B cell (primary cell): ENCODE data around the gene RNF157. TPM values are rescaled to one million over a fixed set of nuclear protein-coding genes. Genes with fewer than 3 reads are reported as not detected.

Experiments
- ATAC-seq: fragments of 200-7000 bp; cut with Tn5 transposase; one replicate; pipeline ENCODE4 v1.10.0; 2021; ENCODE audit warnings: low read depth, mild to moderate bottlenecking, moderate number of reproducible peaks, moderate library complexity
- CTCF ChIA-PET: fragments of 350-600 bp; sonication (Branson Sonifier 250); formaldehyde crosslinking; loops from one replicate; lab custom pipeline; 2021; ENCODE audit warnings: antibody characterized with exemption, inconsistent platforms; lab: Charles Lee
- POLR2A ChIA-PET: fragments of 350-600 bp; sonication (Branson Sonifier 250); formaldehyde crosslinking; loops from one replicate; lab custom pipeline; 2021; ENCODE audit warnings: antibody characterized with exemption; lab: Charles Lee
- DNase-seq: peaks from one replicate; pipeline ENCODE4 v3.0.0; 2013
- H2AFZ ChIP-seq: 2 replicates; pipeline ENCODE4 v1.6.1; 2012; ENCODE audit warnings: mild to moderate bottlenecking, low read depth, low read length; ENCODE audit not compliant: insufficient read depth, poor library complexity, severe bottlenecking
- H3K27ac ChIP-seq, 2 donors: 1 replicate in 1 of 2; 2 replicates in 1 of 2; pipeline ENCODE4 v1.5.1; 2012 to 2013; ENCODE audit warnings: low read length in 2 of 2, mild to moderate bottlenecking in 2 of 2, moderate library complexity in 1 of 2
- H3K27me3 ChIP-seq, 4 experiments: fragments of 200-600 bp in 1 of 4; sonication (generic) in 1 of 4; replicated peaks in 1 of 4; 1 replicate in 2 of 4; 2 replicates in 2 of 4; pipeline versions ENCODE4 v1.6.1 to v1.7.0; 2013 to 2016; ENCODE audit warnings: low read length in 3 of 4, mild to moderate bottlenecking in 2 of 4, mixed read lengths in 1 of 4, moderate library complexity in 1 of 4; ENCODE audit not compliant: insufficient read depth in 4 of 4, control insufficient read depth in 3 of 4; ENCODE audit errors: control extremely low read depth in 1 of 4
- H3K36me3 ChIP-seq, 2 experiments: replicated peaks in 1 of 2; 1 replicate in 1 of 2; 2 replicates in 1 of 2; pipeline versions ENCODE4 v1.6.1 to v1.7.1; 2013; ENCODE audit warnings: low read length in 1 of 2; ENCODE audit not compliant: insufficient read depth in 2 of 2, control insufficient read depth in 1 of 2; ENCODE audit errors: control extremely low read depth in 1 of 2, extremely low read depth in 1 of 2
- H3K4me1 ChIP-seq, 2 donors: fragments of 200-600 bp in 1 of 2; sonication (generic) in 1 of 2; 1 replicate in 1 of 2; 2 replicates in 1 of 2; pipeline versions ENCODE4 v1.5.1 to v1.6.1; 2013 to 2017; ENCODE audit warnings: low read length in 2 of 2; ENCODE audit not compliant: control insufficient read depth in 2 of 2, insufficient read depth in 2 of 2
- H3K4me2 ChIP-seq: replicated peaks from 2 replicates; pipeline ENCODE3; 2012; ENCODE audit warnings: mild to moderate bottlenecking, low read depth, low read length; ENCODE audit not compliant: poor library complexity, severe bottlenecking
- H3K4me3 ChIP-seq, 5 experiments: fragments of 200-600 bp in 1 of 5; sonication (generic) in 1 of 5; 1 replicate in 3 of 5; 2 replicates in 2 of 5; pipeline versions ENCODE4 v1.5.1 to v1.7.0; 2011 to 2016; ENCODE audit warnings: low read length in 4 of 5, mild to moderate bottlenecking in 4 of 5, low read depth in 2 of 5, control low read depth in 1 of 5, moderate library complexity in 1 of 5; ENCODE audit not compliant: insufficient read depth in 1 of 5; ENCODE audit errors: control extremely low read depth in 1 of 5, extremely low read depth in 1 of 5
- H3K79me2 ChIP-seq: fragments of 200-600 bp; sonication (generic); one replicate; pipeline ENCODE4 v1.6.0; 2016; ENCODE audit warnings: low read length; ENCODE audit not compliant: control insufficient read depth, insufficient read depth
- H3K9ac ChIP-seq: fragments of 200-600 bp; sonication (generic); 2 replicates; pipeline ENCODE4 v1.6.1; 2017; ENCODE audit warnings: mild to moderate bottlenecking, low read length, moderate library complexity
- H3K9me3 ChIP-seq, 3 donors: one replicate each; pipeline versions ENCODE4 v1.6.1 to v1.7.1; 2013; ENCODE audit warnings: low read length in 2 of 3; ENCODE audit not compliant: control insufficient read depth in 2 of 3, insufficient read depth in 1 of 3; ENCODE audit errors: control extremely low read depth in 1 of 3
- H4K20me1 ChIP-seq: 2 replicates; pipeline ENCODE4 v1.6.0; 2012; ENCODE audit warnings: mild to moderate bottlenecking, low read length; ENCODE audit not compliant: insufficient read depth, control insufficient read depth, poor library complexity, severe bottlenecking
- H3K27ac Mint-ChIP-seq: one replicate; pipeline ENCODE4 v1.8.0; 2021; ENCODE audit warnings: mixed read lengths
- H3K27me3 Mint-ChIP-seq: one replicate; pipeline ENCODE4 v1.8.0; 2021; ENCODE audit warnings: mixed read lengths
- H3K4me1 Mint-ChIP-seq: one replicate; pipeline ENCODE4 v1.8.0; 2021; ENCODE audit warnings: mixed read lengths
- H3K4me3 Mint-ChIP-seq: one replicate; pipeline ENCODE4 v1.8.0; 2021; ENCODE audit warnings: mixed read lengths
- H3K9me3 Mint-ChIP-seq: one replicate; pipeline ENCODE4 v1.8.0; 2022; ENCODE audit warnings: mixed read lengths; ENCODE audit not compliant: insufficient read depth
- EZH2 ChIP-seq: IDR thresholded peaks from 2 replicates; pipeline ENCODE4 v1.6.1; 2012; ENCODE audit warnings: borderline replicate concordance, low read depth, mild to moderate bottlenecking, moderate library complexity, low read length; ENCODE audit not compliant: insufficient read depth, poor library complexity, severe bottlenecking
- WGBS: methylation state at CpG from one replicate; pipeline ENCODE4 v1.1.5; 2013; ENCODE audit warnings: missing lambda C conversion rate; ENCODE audit not compliant: insufficient coverage; 5-methylcytosine and 5-hydroxymethylcytosine counted together
- intact Hi-C: fragments of 100-400 bp; cut with micrococcal nuclease; formaldehyde crosslinking; loops from one replicate; pipeline ENCODE4 v1.10.0; 2022
- polyA plus RNA-seq: library from polyadenylated mRNA; depleted of rRNA; stranded (reverse); fragments of >200 nt; gene quantifications from 2 replicates; pipeline ENCODE4 v1.2.3, GENCODE V29; 2012
- total RNA-seq, 2 donors: library from RNA; stranded (reverse); fragments of 120-200 nt in 1 of 2; gene quantifications; 1 replicate in 1 of 2; 2 replicates in 1 of 2; pipeline versions ENCODE4 v1.2.3 to v1.2.4, GENCODE V29; 2013 to 2022
- TF ChIP-seq, protein P1 (sequence below): fragments of 200-600 bp; IDR thresholded peaks from one replicate; pipeline ENCODE4 v1.8.0; 2022; ENCODE audit warnings: antibody characterized with exemption, mild to moderate bottlenecking

RNF157 gene
- total and polyA plus RNA-seq, 2 donors (not counting 1 experiment from before 2014, with no cell fraction given), result 0.54 to 1.2 TPM

DNA sequence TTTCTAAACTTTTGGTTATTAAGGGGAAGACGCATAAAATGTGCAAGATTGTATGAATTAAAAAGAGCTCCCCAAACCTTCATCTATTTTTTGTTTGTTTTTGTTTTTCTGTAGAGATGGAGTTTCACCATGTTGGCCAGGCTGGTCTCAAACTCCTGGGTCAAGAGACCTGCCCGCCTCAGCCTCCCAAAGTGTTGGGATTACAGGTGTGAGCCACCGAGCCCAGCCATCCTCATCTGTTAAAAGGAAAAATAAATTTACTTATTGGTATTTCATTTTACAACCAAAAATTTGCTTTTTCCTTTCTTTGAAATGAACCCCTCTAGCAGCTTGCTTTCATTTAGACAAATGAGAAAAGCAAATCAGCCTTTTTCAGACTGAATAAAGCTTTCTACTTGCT, 23.2 kb downstream of the RNF157 start:
- no peak for TF ChIP-seq EZH2
- TF ChIP-seq, protein P1, sequence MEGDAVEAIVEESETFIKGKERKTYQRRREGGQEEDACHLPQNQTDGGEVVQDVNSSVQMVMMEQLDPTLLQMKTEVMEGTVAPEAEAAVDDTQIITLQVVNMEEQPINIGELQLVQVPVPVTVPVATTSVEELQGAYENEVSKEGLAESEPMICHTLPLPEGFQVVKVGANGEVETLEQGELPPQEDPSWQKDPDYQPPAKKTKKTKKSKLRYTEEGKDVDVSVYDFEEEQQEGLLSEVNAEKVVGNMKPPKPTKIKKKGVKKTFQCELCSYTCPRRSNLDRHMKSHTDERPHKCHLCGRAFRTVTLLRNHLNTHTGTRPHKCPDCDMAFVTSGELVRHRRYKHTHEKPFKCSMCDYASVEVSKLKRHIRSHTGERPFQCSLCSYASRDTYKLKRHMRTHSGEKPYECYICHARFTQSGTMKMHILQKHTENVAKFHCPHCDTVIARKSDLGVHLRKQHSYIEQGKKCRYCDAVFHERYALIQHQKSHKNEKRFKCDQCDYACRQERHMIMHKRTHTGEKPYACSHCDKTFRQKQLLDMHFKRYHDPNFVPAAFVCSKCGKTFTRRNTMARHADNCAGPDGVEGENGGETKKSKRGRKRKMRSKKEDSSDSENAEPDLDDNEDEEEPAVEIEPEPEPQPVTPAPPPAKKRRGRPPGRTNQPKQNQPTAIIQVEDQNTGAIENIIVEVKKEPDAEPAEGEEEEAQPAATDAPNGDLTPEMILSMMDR, result no peak
- no CpG with 5 or more reads among the region's 3 CpGs for WGBS
- H3K27ac Mint-ChIP-seq, result no peak overlapping the region
- H3K27me3 Mint-ChIP-seq, result peaks cover 3% of the 10 kb centered on the region
- Histone ChIP-seq H3K27me3 (no peaks in the 10 kb centered on the region), H3K36me3 (no peaks in the 10 kb centered on the region), H3K9ac (no peak overlapping the region), H3K9me3 (no peaks in the 10 kb centered on the region), H3K4me2 (no peak overlapping the region), H4K20me1 (no peaks in the 10 kb centered on the region), H3K4me1 (no peaks in the 10 kb centered on the region), H3K27ac (no peak overlapping the region), H2AFZ (no peak overlapping the region), H3K79me2 (no peaks in the 10 kb centered on the region), H3K4me3 (no peak overlapping the region)
- CTCF ChIA-PET, result interaction anchor here (0.7 to 2.1 kb wide), 5 partner anchors 36 to 97 kb away, joined by 3 to 7 read pairs (median 3); no protein-coding TSS in a partner anchor
- H3K4me1 Mint-ChIP-seq, result no peaks in the 10 kb centered on the region
- no peak overlapping the region for H3K4me3 Mint-ChIP-seq
- intact Hi-C loops, result no loop called here
- ATAC-seq (no peak), DNase-seq (no peak)
- POLR2A ChIA-PET, result no interaction called here
- no peaks in the 10 kb centered on the region for H3K9me3 Mint-ChIP-seq

DNA sequence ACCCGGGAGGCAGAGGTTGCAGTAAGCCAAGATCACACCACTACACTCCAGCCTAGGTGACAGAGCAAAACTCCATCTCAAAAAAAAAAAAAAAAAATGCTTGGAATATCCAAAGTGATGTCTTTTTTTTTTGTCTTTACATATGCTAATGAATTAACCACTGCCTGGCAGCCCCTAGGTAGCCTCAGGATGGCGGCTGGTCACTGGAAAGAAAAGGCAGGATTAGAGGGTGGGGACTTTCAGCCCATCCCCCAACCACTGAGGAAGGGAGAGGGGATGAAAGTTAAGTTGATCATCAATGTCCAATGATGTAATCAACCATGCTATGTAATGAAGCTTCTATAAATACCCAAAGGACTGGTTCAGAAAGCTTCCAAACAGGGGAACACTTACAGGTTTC, 26.8 kb downstream of the RNF157 start:
- Histone ChIP-seq H3K27ac (no peak overlapping the region), H3K9ac (no peak overlapping the region), H3K36me3 (no peaks in the 10 kb centered on the region), H3K4me1 (no peaks in the 10 kb centered on the region), H3K27me3 (no peaks in the 10 kb centered on the region), H3K4me2 (no peak overlapping the region), H3K4me3 (no peak overlapping the region), H2AFZ (no peak overlapping the region), H4K20me1 (no peaks in the 10 kb centered on the region), H3K9me3 (no peaks in the 10 kb centered on the region), H3K79me2 (no peaks in the 10 kb centered on the region)
- ChIA-PET POLR2A (interaction anchor here (0.6 kb wide), 1 partner anchor 10 kb away, joined by 4 read pairs; no protein-coding TSS in a partner anchor), CTCF (interaction anchor here (1.4 kb wide), 1 partner anchor 66 kb away, joined by 3 read pairs; no protein-coding TSS in a partner anchor)
- H3K4me3 Mint-ChIP-seq, result no peak overlapping the region
- intact Hi-C loops, result no loop called here
- ATAC-seq, result no peak
- no CpG with 5 or more reads among the region's 2 CpGs for WGBS
- no peak for DNase-seq
- TF ChIP-seq, protein P1, result no peak
- TF ChIP-seq EZH2, result no peak
- peaks cover 3% of the 10 kb centered on the region for H3K27me3 Mint-ChIP-seq
- no peak overlapping the region for H3K27ac Mint-ChIP-seq
- H3K4me1 Mint-ChIP-seq, result peaks cover 5% of the 10 kb centered on the region
- no peaks in the 10 kb centered on the region for H3K9me3 Mint-ChIP-seq
